ENCODE measurements around the gene CYP2A7. TPM values are rescaled to one million over a fixed set of nuclear protein-coding genes. Genes with fewer than 3 reads are reported as not detected.
"Not testable (repeated sequence)": the region's sequence is repeated elsewhere in the genome, so short reads cannot be mapped to it uniquely, and the experiment has no call there.

CYP2A7 gene
- not detected for polyA plus RNA-seq

DNA sequence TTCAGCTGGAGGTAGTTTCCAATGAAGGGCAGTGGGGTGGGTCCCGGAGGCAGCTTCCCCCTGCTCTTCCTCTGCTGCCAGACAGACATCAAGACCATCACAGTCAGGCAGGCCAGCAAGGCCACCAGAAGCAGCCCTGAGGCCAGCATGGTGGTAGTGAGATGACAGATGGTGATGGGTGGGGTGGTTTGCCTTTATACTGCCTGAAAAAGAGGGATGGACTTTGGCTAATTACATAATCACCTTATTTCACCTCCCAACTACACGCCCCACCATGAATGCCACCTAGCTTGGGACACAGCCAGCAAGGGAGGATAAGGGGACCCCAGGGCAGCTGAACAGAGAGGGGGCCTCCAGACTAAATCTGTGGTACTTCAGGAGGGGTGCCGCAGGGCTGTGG, at the start of gene CYP2A7:
CYP2A7 (minus strand) TSS at position 170 of the 400 bp plus-strand sequence; CDS start at position 149, 21 bp downstream.
- not testable (repeated sequence) for H3K4me1 Mint-ChIP-seq, H3K9me3 Mint-ChIP-seq, H3K36me3 Mint-ChIP-seq
- Mint-ChIP-seq H3K27me3 (peaks cover 16% of the 10 kb centered on the region), H3K4me3 (peak within 1 kb of the TSS in 1 of 4 donors; percentile 38), H3K27ac (peak within 1 kb of the TSS in 1 of 3 donors; percentile 2)

GRCh38 chr19:40930799-40931198, 48.8 kb upstream of the CYP2A7 start:
- not testable (repeated sequence) for H3K9me3 Mint-ChIP-seq, H3K27ac Mint-ChIP-seq, H3K4me3 Mint-ChIP-seq, H3K4me1 Mint-ChIP-seq, H3K36me3 Mint-ChIP-seq
- H3K27me3 Mint-ChIP-seq = peaks cover 13% of the 10 kb centered on the region

DNA sequence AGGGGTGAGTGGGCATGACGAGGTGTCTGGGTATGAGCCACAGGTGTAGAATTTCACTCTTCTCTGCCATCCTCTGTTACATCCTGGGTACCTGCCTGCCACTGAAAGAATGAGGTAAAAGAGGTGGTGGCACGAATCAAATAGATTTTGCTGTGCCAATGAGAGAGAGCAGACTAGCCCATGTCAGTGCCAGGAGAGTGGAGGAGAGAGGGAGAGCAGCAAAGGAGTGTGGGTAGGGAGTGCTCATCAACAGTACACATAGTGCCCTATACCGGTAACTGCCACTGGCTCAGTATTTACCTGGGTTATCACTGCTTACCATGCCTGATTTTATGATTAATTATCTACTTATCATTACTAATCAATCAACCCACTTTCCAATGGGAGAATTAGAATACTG, 47.9 kb upstream of the CYP2A7 start:
- not testable (repeated sequence) for H3K27ac Mint-ChIP-seq, H3K36me3 Mint-ChIP-seq, H3K4me3 Mint-ChIP-seq, H3K9me3 Mint-ChIP-seq, H3K4me1 Mint-ChIP-seq
- H3K27me3 Mint-ChIP-seq = peaks cover 11% of the 10 kb centered on the region

DNA sequence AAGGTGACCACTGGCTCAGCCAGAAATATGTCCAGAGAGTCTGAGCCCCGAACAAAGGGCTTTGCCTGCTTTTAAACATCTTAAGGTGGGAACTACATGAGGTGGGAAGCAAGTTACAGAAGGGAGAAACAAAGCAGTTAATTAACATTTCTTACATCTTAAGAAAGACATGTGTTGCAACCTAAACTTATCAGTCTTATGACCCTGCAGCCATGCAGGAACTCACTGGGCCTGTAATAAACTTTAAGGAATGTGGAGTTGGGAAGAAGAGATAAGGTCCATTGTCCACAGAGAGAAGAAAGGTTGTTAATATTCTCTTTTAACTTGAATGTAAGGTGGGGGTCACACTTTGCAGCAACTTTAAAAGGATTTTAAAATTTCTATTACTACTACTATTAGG, 46.8 kb upstream of the CYP2A7 start:
- Mint-ChIP-seq H3K27ac (no peak overlapping the region), H3K9me3 (peaks cover 0 to 4% (median 0%) of the 10 kb centered on the region in 3 donors), H3K36me3 (no peaks in the 10 kb centered on the region), H3K4me3 (no peak overlapping the region), H3K27me3 (peaks cover 16% of the 10 kb centered on the region), H3K4me1 (no peaks in the 10 kb centered on the region)

GRCh38 chr19:40927567-40927966, 45.5 kb upstream of the CYP2A7 start:
- no peaks in the 10 kb centered on the region for H3K9me3 Mint-ChIP-seq
- no peaks in the 10 kb centered on the region for H3K4me1 Mint-ChIP-seq
- peaks cover 16% of the 10 kb centered on the region for H3K27me3 Mint-ChIP-seq
- H3K4me3 Mint-ChIP-seq = no peak overlapping the region
- H3K36me3 Mint-ChIP-seq = no peaks in the 10 kb centered on the region
- H3K27ac Mint-ChIP-seq = no peak overlapping the region

DNA sequence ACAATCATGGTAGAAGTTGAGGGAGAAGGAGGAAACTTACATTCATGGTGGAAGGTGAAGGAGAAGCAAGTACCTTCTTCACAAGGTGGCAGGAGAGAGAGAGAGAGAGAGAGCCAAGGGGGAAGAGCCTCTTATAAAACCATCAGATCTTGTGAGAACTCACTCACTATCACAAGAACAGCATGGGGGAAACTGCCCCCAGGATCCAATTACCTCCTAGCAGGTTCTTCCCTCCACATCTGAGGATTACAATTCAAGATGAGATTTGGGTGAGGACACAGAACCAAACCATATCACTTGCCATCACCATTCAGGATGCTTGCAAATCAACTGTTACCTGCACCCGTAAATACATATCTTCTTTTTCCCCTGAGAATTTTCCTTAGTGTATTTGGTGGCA, 44.2 kb upstream of the CYP2A7 start:
- H3K4me3 Mint-ChIP-seq, H3K4me1 Mint-ChIP-seq, H3K9me3 Mint-ChIP-seq, H3K36me3 Mint-ChIP-seq, H3K27ac Mint-ChIP-seq: not testable (repeated sequence)
- peaks cover 12% of the 10 kb centered on the region for H3K27me3 Mint-ChIP-seq

DNA sequence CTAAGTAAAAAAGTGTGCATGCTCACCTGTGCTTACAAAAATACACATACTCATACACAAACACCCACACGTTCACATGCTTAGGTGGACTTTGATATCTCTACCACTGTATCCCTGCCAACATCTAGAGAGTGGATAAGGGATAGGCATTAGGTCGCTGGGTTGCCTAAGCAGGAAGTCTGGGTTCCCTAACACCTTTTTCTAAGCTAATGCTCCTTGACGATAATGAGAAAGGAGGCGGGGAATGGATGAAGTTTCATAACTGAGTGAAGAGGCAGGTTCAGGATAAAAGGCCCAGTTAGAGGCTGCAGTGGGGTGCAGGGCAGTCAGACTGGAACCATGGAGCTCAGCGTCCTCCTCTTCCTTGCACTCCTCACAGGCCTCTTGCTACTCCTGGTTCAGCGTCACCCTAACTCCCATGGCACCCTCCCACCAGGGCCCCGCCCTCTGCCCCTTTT, 41.9 kb upstream of the CYP2A7 start:
- H3K4me3 Mint-ChIP-seq = no peak overlapping the region
- H3K27ac Mint-ChIP-seq = no peak overlapping the region
- H3K9me3 Mint-ChIP-seq = peaks cover 3 to 22% (median 7%) of the 10 kb centered on the region in 3 donors
- H3K27me3 Mint-ChIP-seq = peaks cover 9% of the 10 kb centered on the region
- no peaks in the 10 kb centered on the region for H3K36me3 Mint-ChIP-seq
- no peaks in the 10 kb centered on the region for H3K4me1 Mint-ChIP-seq

DNA sequence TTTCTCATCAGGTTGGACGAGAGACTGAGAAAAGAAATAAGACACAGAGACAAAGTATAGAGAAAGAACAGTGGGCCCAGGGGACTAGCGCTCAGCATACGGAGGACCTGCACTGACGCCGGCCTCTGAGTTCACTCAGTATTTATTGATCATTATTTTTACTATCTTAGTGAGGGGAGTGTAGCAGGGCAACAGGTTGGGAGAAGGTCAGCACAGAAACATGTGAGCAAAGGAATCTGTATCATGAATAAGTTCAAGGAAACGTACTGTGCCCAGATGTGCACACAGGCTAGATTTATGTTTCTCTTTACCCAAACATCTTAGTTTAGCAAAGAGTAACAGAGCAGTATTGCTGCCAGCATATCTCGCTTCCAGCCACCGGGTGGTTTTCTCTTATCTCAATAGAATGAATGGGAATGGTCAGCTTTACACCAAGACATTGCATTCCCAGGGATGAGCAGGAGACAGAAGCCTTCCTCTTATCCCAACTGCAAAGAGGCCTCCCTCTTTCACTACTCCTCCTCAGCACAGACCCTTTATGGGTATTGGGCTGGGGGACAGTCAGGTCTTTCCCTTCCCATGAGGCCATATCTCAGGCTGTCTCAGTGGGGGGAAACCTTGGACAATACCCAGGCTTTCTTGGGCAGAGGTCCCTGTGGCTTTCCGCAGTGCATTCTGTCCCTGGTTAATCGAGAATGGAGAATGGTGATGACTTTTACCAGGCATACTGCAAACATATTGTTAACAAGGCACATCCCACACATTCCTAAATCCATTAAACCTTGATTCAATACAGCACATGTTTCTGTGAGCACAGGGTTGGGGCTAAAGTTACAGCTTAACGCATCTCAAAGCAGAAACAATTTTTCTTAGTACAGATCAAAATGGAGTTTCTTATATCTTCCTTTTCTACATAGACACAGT, 40.5 kb upstream of the CYP2A7 start:
- not testable (repeated sequence) for H3K27me3 Mint-ChIP-seq, H3K36me3 Mint-ChIP-seq, H3K4me3 Mint-ChIP-seq, H3K4me1 Mint-ChIP-seq
- Mint-ChIP-seq H3K9me3 (peaks cover 4 to 22% (median 7%) of the 10 kb centered on the region in 3 donors), H3K27ac (peak overlapping the region in 1 of 3 donors; percentile 76)

- no peak overlapping the region for H3K27ac Mint-ChIP-seq
- no peak overlapping the region for H3K4me3 Mint-ChIP-seq
- peaks cover 10% of the 10 kb centered on the region for H3K27me3 Mint-ChIP-seq
- H3K36me3 Mint-ChIP-seq = peaks cover 3% of the 10 kb centered on the region
- H3K9me3 Mint-ChIP-seq = peaks cover 9 to 22% (median 10%) of the 10 kb centered on the region in 3 donors
- H3K4me1 Mint-ChIP-seq = no peaks in the 10 kb centered on the region
Observed at GRCh38 chr19:40921005-40921897, 39.2 kb upstream of the CYP2A7 start.

- peak overlapping the region in 1 of 4 donors; percentile 27 for H3K4me3 Mint-ChIP-seq
- no peaks in the 10 kb centered on the region for H3K4me1 Mint-ChIP-seq
- H3K27ac Mint-ChIP-seq = no peak overlapping the region
- H3K36me3 Mint-ChIP-seq = peaks cover 3% of the 10 kb centered on the region
- H3K27me3 Mint-ChIP-seq = peaks cover 13% of the 10 kb centered on the region
- H3K9me3 Mint-ChIP-seq = peaks cover 10 to 26% (median 10%) of the 10 kb centered on the region in 3 donors
Observed at GRCh38 chr19:40920300-40921004, 38.4 kb upstream of the CYP2A7 start.

DNA sequence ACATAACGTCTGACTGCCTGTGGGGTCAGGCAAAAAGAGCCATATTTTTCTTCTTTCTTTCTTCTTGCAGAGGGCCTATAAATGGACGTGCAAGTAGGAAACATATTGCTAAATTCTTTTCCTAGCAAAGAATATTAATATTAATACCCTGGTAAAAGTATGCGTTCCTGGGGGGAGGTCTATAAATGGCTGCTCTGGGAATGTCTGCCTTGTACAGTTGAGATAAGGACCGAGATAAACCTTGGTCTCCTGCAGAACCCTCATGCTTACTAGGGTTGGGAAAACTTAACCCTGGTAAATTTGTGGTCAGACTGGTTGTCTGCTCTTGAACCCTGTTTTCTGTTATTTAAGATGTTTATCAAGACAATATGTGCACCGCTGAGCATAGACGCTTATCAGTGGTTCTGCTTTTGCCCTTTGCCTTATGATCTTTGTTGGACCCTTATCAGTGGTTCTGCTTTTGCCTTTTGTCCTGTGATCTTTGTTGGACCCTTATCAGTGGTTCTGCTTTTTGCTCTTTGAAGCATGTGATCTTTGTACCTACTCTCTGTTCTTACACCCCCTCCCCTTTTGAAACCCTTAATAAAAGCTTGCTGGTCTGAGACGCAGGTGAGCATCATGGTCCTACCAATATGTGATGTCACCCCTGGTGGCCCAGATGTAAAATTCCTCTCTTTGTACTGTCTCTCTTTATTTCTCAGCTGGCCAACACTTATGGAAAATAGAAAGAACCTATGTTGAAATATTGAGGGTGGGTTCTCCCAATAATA, 37.7 kb upstream of the CYP2A7 start:
- not testable (repeated sequence) for H3K36me3 Mint-ChIP-seq, H3K4me1 Mint-ChIP-seq, H3K27ac Mint-ChIP-seq
- Mint-ChIP-seq H3K9me3 (peaks cover 11 to 29% (median 16%) of the 10 kb centered on the region in 3 donors), H3K4me3 (peak overlapping the region in 1 of 4 donors; percentile 27), H3K27me3 (peaks cover 13% of the 10 kb centered on the region)

DNA sequence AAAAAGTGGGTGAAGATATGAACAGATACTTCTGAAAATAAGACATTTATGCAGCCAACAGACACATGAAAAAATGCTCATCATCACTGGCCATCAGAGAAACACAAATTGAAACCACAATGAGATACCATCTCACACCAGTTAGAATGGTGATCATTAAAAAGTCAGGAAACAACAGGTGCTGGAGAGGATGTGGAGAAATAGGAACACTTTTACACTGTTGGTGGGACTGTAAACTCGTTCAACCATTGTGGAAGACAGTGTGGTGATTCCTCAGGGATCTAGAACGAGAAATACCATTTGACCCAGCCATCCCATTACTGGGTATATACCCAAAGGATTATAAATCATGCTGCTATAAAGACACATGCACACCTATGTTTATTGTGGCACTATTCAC, 36.3 kb upstream of the CYP2A7 start:
- not testable (repeated sequence) for H3K27ac Mint-ChIP-seq, H3K4me3 Mint-ChIP-seq, H3K36me3 Mint-ChIP-seq, H3K4me1 Mint-ChIP-seq
- Mint-ChIP-seq H3K9me3 (peaks cover 11 to 38% (median 24%) of the 10 kb centered on the region in 3 donors), H3K27me3 (peaks cover 12% of the 10 kb centered on the region)

DNA sequence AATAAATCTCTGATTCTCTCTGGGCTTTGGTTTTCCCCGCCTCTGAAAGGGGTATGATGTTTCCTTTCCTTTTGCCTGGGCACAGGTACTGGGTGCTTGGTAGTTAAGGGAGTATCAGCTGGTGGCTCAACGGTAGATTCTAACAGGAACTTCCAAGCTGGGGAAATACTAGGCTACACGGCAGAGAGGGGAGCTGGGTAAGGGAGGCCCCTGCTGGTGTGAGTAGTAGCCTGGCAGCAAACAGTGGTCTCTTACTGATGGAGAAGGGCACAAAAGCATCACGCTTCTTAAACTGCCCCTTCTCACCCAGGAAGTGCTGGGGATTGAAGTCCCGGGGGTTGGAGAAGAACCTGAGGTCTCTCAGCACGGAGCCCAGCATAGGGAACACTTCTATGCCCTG, 26.9 kb upstream of the CYP2A7 start:
- H3K9me3 Mint-ChIP-seq = peaks cover 0 to 9% (median 6%) of the 10 kb centered on the region in 3 donors
- H3K27ac Mint-ChIP-seq = no peak overlapping the region
- H3K4me1 Mint-ChIP-seq = peaks cover 3 to 12% (median 5%) of the 10 kb centered on the region in 3 donors
- no peaks in the 10 kb centered on the region for H3K36me3 Mint-ChIP-seq
- peak overlapping the region; percentile 65 to 92 (median 84) for H3K4me3 Mint-ChIP-seq
- H3K27me3 Mint-ChIP-seq = peaks cover 32% of the 10 kb centered on the region

Measured in IgD-negative memory B cell (primary cell).